OCI-LY3 (cell line): ENCODE results near the gene CELF2.

Source experiments
- CTCF ChIP-seq: fragments of 200-600, 300-600 bp; sonication (generic); IDR thresholded peaks from 2 replicates; pipeline ENCODE4 v1.5.1; 2014; ENCODE audit warnings: antibody characterized with exemption, low read length, low read depth
- EZH2phosphoT487 ChIP-seq: fragments of 200-600 bp; shearing (Covaris generic); IDR thresholded peaks from 2 replicates; pipeline ENCODE4 v1.6.1; 2018; ENCODE audit warnings: antibody characterized with exemption, mixed run types, low read depth

DNA sequence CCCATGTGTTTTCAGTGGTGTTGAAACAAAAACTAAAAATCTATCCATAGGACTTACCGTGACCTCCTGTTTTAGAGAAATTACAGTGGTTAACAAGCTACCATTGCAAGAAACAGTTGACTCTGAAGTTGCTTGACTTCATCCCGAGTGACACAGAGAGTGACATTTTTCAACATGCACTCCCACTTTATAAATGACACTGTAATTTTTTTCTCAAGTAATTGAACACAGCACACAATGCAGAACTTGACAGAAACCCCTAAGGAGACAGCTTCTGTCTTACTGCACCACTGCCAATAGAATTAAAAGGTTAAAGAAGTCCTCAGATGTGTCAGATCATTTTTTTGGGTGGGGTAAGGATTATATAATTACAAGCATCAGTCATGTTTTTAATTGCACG is 246.1 kb downstream of the CELF2 start:
- TF ChIP-seq CTCF (no peak), EZH2phosphoT487 (no peak)
